ENCODE results near the gene CEACAM1.
"Not testable (repeated sequence)": the region's sequence is repeated elsewhere in the genome, so short reads cannot be mapped to it uniquely, and the experiment has no call there.

The CEACAM1 gene

GRCh38 chr19:42567567-42567966 is 39.3 kb upstream of the CEACAM1 start:
- H3K36me3 ChIP-seq (ENCODE audit: insufficient read depth, insufficient read length, low read length) = no peaks in the 10 kb centered on the region
- no peak overlapping the region for H3K4me3 ChIP-seq (ENCODE audit: insufficient read length, low read depth)
- H3K27me3 ChIP-seq (ENCODE audit: insufficient read depth, insufficient read length) = peaks cover 19% of the 10 kb centered on the region
- no peak overlapping the region for H3K9ac ChIP-seq (ENCODE audit: insufficient read length, low read depth)
- no peaks in the 10 kb centered on the region for H3K9me3 ChIP-seq (ENCODE audit: insufficient read depth, low read length)
- no peaks in the 10 kb centered on the region for H3K4me1 ChIP-seq (ENCODE audit: insufficient read depth, insufficient read length)
- TF ChIP-seq SUZ12 (IDR thresholded peaks at IDR 0.05; ENCODE audit: extremely low read depth, insufficient read depth, insufficient read length) (no peak), YY1 (IDR thresholded peaks at IDR 0.05; ENCODE audit: insufficient read depth, insufficient read length) (no peak), ZNF274 (IDR thresholded peaks at IDR 0.05; ENCODE audit: low read depth, low read length) (no peak)
- no peak for DNase-seq (ENCODE audit: low read depth, low spot score)

DNA sequence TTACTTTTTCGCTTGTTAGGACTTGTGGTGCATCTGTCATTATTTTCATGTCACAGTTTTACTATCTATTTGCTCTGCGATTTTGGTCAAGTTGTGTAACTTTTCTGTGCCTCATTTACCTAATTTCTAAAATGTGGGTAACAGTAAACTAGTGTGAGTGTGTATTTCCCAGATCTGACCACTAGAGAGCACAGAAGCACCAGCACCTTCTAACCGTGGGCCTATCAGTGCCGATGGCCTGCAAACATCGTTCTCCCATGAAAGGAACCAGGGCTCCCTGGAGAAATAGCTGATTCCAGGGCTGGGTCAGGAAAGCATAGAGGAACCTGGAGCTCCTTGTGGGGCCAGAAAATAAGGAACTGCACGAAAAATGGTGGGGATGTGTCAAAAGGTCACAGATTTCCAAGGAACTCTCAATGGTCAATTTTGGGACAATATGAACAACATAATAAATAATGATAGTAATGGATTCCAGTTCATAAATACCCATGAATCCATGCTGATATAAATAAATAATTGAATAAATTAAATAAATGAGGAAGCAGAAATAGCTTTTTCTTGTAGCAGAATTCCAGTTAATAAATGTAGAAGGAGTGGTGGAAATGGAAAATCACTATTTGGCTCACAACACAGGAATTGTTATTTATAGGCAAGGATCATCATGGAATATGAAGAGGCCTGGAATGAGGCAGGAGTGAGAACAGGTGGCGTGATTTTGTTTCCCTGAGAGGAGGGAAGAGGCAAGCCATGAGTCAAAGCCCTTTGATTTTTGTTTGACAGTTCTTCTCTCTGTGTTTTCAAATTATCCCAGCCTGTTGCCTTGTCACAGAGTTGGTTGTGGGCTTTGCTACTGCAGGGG is 35.3 kb upstream of the CEACAM1 start:
- Histone ChIP-seq H3K9ac (ENCODE audit: insufficient read length, low read depth) (no peak overlapping the region), H3K27me3 (ENCODE audit: insufficient read depth, insufficient read length) (peaks cover 39% of the 10 kb centered on the region)
- no peak for TF ChIP-seq SUZ12 (IDR thresholded peaks at IDR 0.05; ENCODE audit: extremely low read depth, insufficient read depth, insufficient read length)
- TF ChIP-seq YY1 (IDR thresholded peaks at IDR 0.05; ENCODE audit: insufficient read depth, insufficient read length) = no peak
- TF ChIP-seq ZNF274 (IDR thresholded peaks at IDR 0.05; ENCODE audit: low read depth, low read length) = no peak

DNA sequence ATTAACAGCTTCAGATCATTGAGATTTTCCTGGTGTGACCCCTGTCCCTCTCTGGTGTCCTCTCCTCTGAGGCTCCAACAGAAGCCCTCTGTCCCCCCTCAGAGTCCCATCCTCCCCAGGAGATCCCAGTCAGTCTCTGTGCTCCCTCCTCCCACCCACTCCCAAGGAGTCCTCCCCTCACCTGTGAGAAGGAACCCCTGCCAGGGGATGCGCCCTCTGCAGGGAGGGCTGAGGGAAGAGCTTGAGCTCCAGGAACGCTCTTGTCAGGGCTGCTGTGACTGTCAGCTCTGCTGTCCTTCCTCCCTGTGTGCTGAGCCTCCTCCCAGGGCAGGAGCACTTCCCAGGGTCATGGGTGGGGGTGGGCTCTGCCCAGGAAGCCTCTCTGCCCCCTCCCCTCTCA is 33.2 kb upstream of the CEACAM1 start:
- no peak overlapping the region for H3K9ac ChIP-seq (ENCODE audit: insufficient read length, low read depth)
- H3K4me1 ChIP-seq (ENCODE audit: insufficient read depth, insufficient read length) = peaks cover 10% of the 10 kb centered on the region
- TF ChIP-seq YY1 (IDR thresholded peaks at IDR 0.05; ENCODE audit: insufficient read depth, insufficient read length) = no peak
- TF ChIP-seq SUZ12 (IDR thresholded peaks at IDR 0.05; ENCODE audit: extremely low read depth, insufficient read depth, insufficient read length) = no peak
- no peak for TF ChIP-seq ZNF274 (IDR thresholded peaks at IDR 0.05; ENCODE audit: low read depth, low read length)
- H3K4me3 ChIP-seq (ENCODE audit: insufficient read length, low read depth) = no peak overlapping the region
- no peak for DNase-seq (ENCODE audit: low read depth, low spot score)
- H3K36me3 ChIP-seq (ENCODE audit: insufficient read depth, insufficient read length, low read length) = no peaks in the 10 kb centered on the region
- peaks cover 37% of the 10 kb centered on the region for H3K27me3 ChIP-seq (ENCODE audit: insufficient read depth, insufficient read length)
- no peaks in the 10 kb centered on the region for H3K9me3 ChIP-seq (ENCODE audit: insufficient read depth, low read length)

More for the DNA sequence above, 35.3 kb upstream of the CEACAM1 start:
- Histone ChIP-seq H3K36me3 (ENCODE audit: insufficient read depth, insufficient read length, low read length) (no peaks in the 10 kb centered on the region), H3K9me3 (ENCODE audit: insufficient read depth, low read length) (no peaks in the 10 kb centered on the region), H3K4me1 (ENCODE audit: insufficient read depth, insufficient read length) (peaks cover 8% of the 10 kb centered on the region), H3K4me3 (ENCODE audit: insufficient read length, low read depth) (no peak overlapping the region)
- DNase-seq (ENCODE audit: low read depth, low spot score) = no peak

DNA sequence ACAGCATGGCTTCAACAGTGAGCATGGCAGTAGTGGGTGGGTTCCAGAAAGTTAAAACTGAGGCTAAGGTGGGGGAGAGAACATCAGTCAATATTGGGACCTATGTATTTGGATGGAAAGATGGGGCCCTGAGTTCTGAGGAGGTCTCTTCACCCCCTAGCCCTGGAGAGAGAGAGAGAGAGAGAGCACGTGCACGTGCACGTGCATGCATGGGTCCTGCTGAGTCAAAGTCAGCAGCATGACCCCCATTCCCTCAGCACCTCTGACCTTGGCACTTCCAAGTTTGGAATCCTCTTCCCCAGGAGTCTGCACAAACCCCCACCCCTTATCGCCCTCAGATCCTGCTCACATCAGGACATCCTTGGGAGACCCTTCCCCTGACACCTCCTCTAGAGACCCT is 32.5 kb upstream of the CEACAM1 start:
- Histone ChIP-seq H3K9ac (ENCODE audit: insufficient read length, low read depth) (no peak overlapping the region), H3K9me3 (ENCODE audit: insufficient read depth, low read length) (no peaks in the 10 kb centered on the region), H3K4me3 (ENCODE audit: insufficient read length, low read depth) (no peak overlapping the region), H3K27me3 (ENCODE audit: insufficient read depth, insufficient read length) (peaks cover 37% of the 10 kb centered on the region), H3K36me3 (ENCODE audit: insufficient read depth, insufficient read length, low read length) (no peaks in the 10 kb centered on the region), H3K4me1 (ENCODE audit: insufficient read depth, insufficient read length) (peaks cover 12% of the 10 kb centered on the region)
- no peak for DNase-seq (ENCODE audit: low read depth, low spot score)
- no peak for TF ChIP-seq ZNF274 (IDR thresholded peaks at IDR 0.05; ENCODE audit: low read depth, low read length)
- no peak for TF ChIP-seq YY1 (IDR thresholded peaks at IDR 0.05; ENCODE audit: insufficient read depth, insufficient read length)
- no peak for TF ChIP-seq SUZ12 (IDR thresholded peaks at IDR 0.05; ENCODE audit: extremely low read depth, insufficient read depth, insufficient read length)

DNA sequence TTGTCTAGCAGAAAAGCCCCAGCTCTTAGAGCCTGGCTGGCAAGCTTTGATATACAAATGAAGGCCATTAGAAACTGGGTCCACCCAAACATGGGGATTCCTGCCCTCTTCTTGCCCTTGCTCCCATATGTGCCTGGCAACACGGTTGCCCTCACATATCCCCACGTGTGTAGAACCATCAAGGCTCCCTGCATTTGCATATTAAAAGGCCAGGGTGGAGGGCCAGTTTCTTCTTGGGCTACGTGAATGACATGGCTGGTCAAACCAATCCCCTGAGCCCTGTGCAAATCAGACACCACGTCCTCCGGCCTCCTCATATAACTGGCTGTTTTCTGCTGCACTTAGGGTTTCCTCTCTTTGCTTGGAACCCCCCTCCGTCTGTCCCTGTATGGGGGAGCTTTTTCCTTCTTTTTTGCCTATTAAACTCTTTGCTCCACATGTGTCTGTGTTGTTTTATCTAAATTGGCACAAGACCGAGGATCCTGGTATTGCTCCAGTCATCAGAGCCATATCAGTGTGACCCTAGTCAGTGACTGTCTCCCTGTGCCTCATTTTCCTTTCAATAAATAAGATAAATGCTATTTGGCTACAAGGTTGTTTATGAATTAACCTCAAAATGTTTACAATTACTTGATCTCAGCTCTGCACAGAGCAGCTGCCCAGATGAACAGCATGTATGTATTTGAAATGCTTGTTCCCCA is 30.3 kb upstream of the CEACAM1 start:
- Histone ChIP-seq H3K9ac (ENCODE audit: insufficient read length, low read depth) (no peak overlapping the region), H3K27me3 (ENCODE audit: insufficient read depth, insufficient read length) (peaks cover 28% of the 10 kb centered on the region), H3K9me3 (ENCODE audit: insufficient read depth, low read length) (no peaks in the 10 kb centered on the region), H3K36me3 (ENCODE audit: insufficient read depth, insufficient read length, low read length) (no peaks in the 10 kb centered on the region), H3K4me1 (ENCODE audit: insufficient read depth, insufficient read length) (peaks cover 13% of the 10 kb centered on the region), H3K4me3 (ENCODE audit: insufficient read length, low read depth) (no peak overlapping the region)
- no peak for TF ChIP-seq ZNF274 (IDR thresholded peaks at IDR 0.05; ENCODE audit: low read depth, low read length)
- TF ChIP-seq SUZ12 (IDR thresholded peaks at IDR 0.05; ENCODE audit: extremely low read depth, insufficient read depth, insufficient read length) = no peak
- no peak for TF ChIP-seq YY1 (IDR thresholded peaks at IDR 0.05; ENCODE audit: insufficient read depth, insufficient read length)
- no peak for DNase-seq (ENCODE audit: low read depth, low spot score)

DNA sequence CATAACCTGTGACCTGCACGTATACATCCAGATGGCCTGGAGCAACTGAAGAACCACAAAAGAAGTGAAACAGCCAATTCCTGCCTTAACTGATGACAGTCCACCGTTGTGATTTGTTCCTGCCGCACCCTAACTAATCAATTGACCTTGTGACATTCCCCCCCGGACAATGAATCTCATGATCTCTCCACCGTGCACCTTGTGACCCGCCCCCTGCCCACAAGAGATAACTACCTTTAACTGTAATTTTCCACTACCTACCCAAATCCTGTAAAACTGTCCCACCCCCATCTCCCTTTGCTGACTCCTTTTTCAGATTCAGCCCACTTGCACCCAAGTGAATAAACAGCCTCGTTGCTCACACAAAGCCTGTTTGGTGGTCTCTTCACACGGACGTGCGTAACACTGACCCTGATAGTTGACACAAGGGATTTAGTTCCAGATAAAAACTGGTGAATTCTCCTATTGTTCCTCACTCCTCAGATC is 29.1 kb upstream of the CEACAM1 start:
- not testable (repeated sequence) for H3K4me3 ChIP-seq (ENCODE audit: insufficient read length, low read depth); H3K9ac ChIP-seq (ENCODE audit: insufficient read length, low read depth); H3K9me3 ChIP-seq (ENCODE audit: insufficient read depth, low read length); DNase-seq (ENCODE audit: low read depth, low spot score); H3K36me3 ChIP-seq (ENCODE audit: insufficient read depth, insufficient read length, low read length)
- Histone ChIP-seq H3K4me1 (ENCODE audit: insufficient read depth, insufficient read length) (peaks cover 13% of the 10 kb centered on the region), H3K27me3 (ENCODE audit: insufficient read depth, insufficient read length) (peaks cover 28% of the 10 kb centered on the region)

DNA sequence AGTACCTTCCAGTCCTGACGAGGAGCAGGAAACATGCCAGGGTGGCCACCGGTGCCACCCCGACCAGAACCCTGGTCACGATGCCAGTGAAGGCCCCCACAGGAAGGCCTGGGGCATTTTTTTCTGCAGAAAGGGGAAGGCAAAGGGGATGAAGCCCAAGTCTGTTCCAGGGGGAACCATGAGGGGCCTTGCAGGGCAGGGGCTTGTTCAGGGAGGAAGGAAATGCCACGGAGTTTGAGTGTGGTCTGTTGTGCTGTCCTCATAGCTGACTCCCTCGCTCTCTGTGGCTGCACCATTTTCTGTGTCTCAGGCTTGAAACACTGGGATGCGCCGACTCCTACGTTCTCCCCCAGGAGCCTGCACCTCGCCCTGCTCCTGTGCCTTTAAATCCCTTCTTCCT is 27.5 kb upstream of the CEACAM1 start:
- peaks cover 16% of the 10 kb centered on the region for H3K27me3 ChIP-seq (ENCODE audit: insufficient read depth, insufficient read length)
- no peak for DNase-seq (ENCODE audit: low read depth, low spot score)
- peaks cover 12% of the 10 kb centered on the region for H3K4me1 ChIP-seq (ENCODE audit: insufficient read depth, insufficient read length)
- TF ChIP-seq SUZ12 (IDR thresholded peaks at IDR 0.05; ENCODE audit: extremely low read depth, insufficient read depth, insufficient read length) (no peak), ZNF274 (IDR thresholded peaks at IDR 0.05; ENCODE audit: low read depth, low read length) (no peak), YY1 (IDR thresholded peaks at IDR 0.05; ENCODE audit: insufficient read depth, insufficient read length) (no peak)
- no peak overlapping the region for H3K4me3 ChIP-seq (ENCODE audit: insufficient read length, low read depth)
- no peaks in the 10 kb centered on the region for H3K36me3 ChIP-seq (ENCODE audit: insufficient read depth, insufficient read length, low read length)
- H3K9ac ChIP-seq (ENCODE audit: insufficient read length, low read depth) = peak overlapping the region; percentile 6
- peaks cover 8% of the 10 kb centered on the region; the same call in 1 of the 2 replicates for H3K9me3 ChIP-seq (ENCODE audit: insufficient read depth, low read length)

Measured in NT2/D1 (cell line).